HG02943 (cell line): ENCODE data around the gene PCDH19.

ENCODE experiments used
- ATAC-seq: cut with Tn5 transposase; IDR thresholded peaks from one replicate; pipeline ENCODE4 v1.9.1; 2021; ENCODE audit warnings: mild to moderate bottlenecking, low read depth, moderate library complexity; ENCODE audit not compliant: unreplicated experiment

Gene PCDH19

GRCh38 chrX:100407147-100407783, 2.8 kb downstream of the PCDH19 start:
- no peak for ATAC-seq

GRCh38 chrX:100405424-100405823, 4.6 kb downstream of the PCDH19 start:
- ATAC-seq, result no peak

- no peak for ATAC-seq
These were observed 5.2 kb downstream of the PCDH19 start for GRCh38 chrX:100404851-100405250.

GRCh38 chrX:100395781-100396180, 14.3 kb downstream of the PCDH19 start:
- no peak for ATAC-seq

- no peak for ATAC-seq
These were observed 28.5 kb downstream of the PCDH19 start for GRCh38 chrX:100381619-100382018.

- no peak for ATAC-seq
These were observed 30.6 kb downstream of the PCDH19 start for GRCh38 chrX:100379388-100379986.

GRCh38 chrX:100377826-100378225, 32.2 kb downstream of the PCDH19 start:
- no peak for ATAC-seq

GRCh38 chrX:100376576-100376975, 33.5 kb downstream of the PCDH19 start:
- ATAC-seq, result no peak

GRCh38 chrX:100373673-100374072, 36.4 kb downstream of the PCDH19 start:
- ATAC-seq, result no peak

GRCh38 chrX:100368167-100368566, 41.9 kb downstream of the PCDH19 start:
- ATAC-seq, result no peak

- ATAC-seq, result no peak
These were observed 46.2 kb downstream of the PCDH19 start for GRCh38 chrX:100363896-100364295.

GRCh38 chrX:100358766-100359165, 51.3 kb downstream of the PCDH19 start:
- ATAC-seq, result no peak

GRCh38 chrX:100356351-100356896, 53.6 kb downstream of the PCDH19 start:
- ATAC-seq, result no peak

- ATAC-seq, result no peak
These were observed 54.4 kb downstream of the PCDH19 start for GRCh38 chrX:100355680-100356079.

GRCh38 chrX:100353326-100353725, 56.7 kb downstream of the PCDH19 start:
- no peak for ATAC-seq

GRCh38 chrX:100350704-100351489, 59.2 kb downstream of the PCDH19 start:
- no peak for ATAC-seq

GRCh38 chrX:100349391-100349790, 60.7 kb downstream of the PCDH19 start:
- ATAC-seq, result no peak

GRCh38 chrX:100341142-100341510, 68.9 kb downstream of the PCDH19 start:
- no peak for ATAC-seq

GRCh38 chrX:100340491-100341141, 69.5 kb downstream of the PCDH19 start:
- ATAC-seq, result no peak

GRCh38 chrX:100328351-100328750, 81.7 kb downstream of the PCDH19 start:
- no peak for ATAC-seq

GRCh38 chrX:100319716-100320115, 90.4 kb downstream of the PCDH19 start:
- ATAC-seq, result no peak
